Measurements from ENCODE around the gene MCU. TPM values are rescaled to one million over a fixed set of nuclear protein-coding genes. Genes with fewer than 3 reads are reported as not detected.

MCU gene
- total RNA-seq, 1 donor from 2014 or later: 31.8 TPM

DNA sequence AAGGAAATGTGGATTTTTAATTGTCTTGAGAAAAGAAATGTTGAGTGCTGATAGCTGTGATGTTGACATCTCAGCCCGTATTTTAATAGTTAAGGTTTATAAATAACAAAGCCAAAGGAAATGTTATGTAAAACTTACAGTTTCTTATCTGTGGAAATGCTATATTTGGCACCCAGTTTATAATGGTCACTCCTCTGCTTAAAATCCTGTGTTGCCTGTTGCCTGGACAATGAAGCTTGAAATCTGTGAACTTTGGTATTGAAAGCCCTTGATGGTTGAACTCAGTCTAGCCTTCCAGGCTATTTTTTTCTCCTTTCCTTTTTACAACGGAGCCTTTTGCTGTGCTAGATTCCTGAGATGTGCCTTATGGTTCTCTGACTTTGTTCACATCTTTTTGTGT lies 46.5 kb downstream of the MCU start:
- Histone ChIP-seq H3K27me3 (ENCODE audit: insufficient read depth, low read length) (no peaks in the 10 kb centered on the region), H3K9ac (ENCODE audit: low read length) (no peak overlapping the region), H3K4me1 (ENCODE audit: insufficient read depth, low read length) (peaks cover 3% of the 10 kb centered on the region), H4K20me1 (ENCODE audit: insufficient read depth, low read length) (peaks cover 52% of the 10 kb centered on the region), H3K4me3 (ENCODE audit: insufficient read depth, low read depth, low read length) (no peak overlapping the region), H3K27ac (ENCODE audit: low read depth, low read length) (no peak overlapping the region), H3K36me3 (ENCODE audit: insufficient read depth, low read length) (no peaks in the 10 kb centered on the region), H2AFZ (ENCODE audit: low read depth, low read length) (no peak overlapping the region), H3K79me2 (ENCODE audit: insufficient read depth, low read length) (peaks cover 78% of the 10 kb centered on the region), H3K9me3 (ENCODE audit: insufficient read depth, low read depth, low read length) (no peaks in the 10 kb centered on the region), H3K4me2 (ENCODE audit: low read length) (peak overlapping the region; percentile 23)
- H3K36me3 Mint-ChIP-seq (ENCODE audit: low read depth, unreplicated experiment): no peaks in the 10 kb centered on the region
- FAIRE-seq (peak; percentile 39), DNase-seq (ENCODE audit: low read depth) (no peak)
- no peaks in the 10 kb centered on the region for H3K27me3 Mint-ChIP-seq (ENCODE audit: low read depth, unreplicated experiment)
- H3K9me3 Mint-ChIP-seq (ENCODE audit: unreplicated experiment): no peaks in the 10 kb centered on the region
- peaks cover 22% of the 10 kb centered on the region for H3K4me1 Mint-ChIP-seq (ENCODE audit: low read depth, unreplicated experiment)
- no peak overlapping the region for H3K27ac Mint-ChIP-seq (ENCODE audit: unreplicated experiment)
- no peak for TF ChIP-seq EZH2 (IDR thresholded peaks at IDR 0.05; ENCODE audit: insufficient read depth, low read length)
- TF ChIP-seq CTCF (IDR thresholded peaks at IDR 0.05; ENCODE audit: insufficient read depth, low read depth, low read length): no peak
- H3K4me3 Mint-ChIP-seq (ENCODE audit: unreplicated experiment): no peak overlapping the region

GRCh38 chr10:72740528-72740927 lies 48.6 kb downstream of the MCU start:
- DNase-seq (ENCODE audit: low read depth) (peak; percentile 64), FAIRE-seq (no peak)
- H3K27me3 ChIP-seq (ENCODE audit: insufficient read depth, low read length): no peaks in the 10 kb centered on the region
- Mint-ChIP-seq H3K27me3 (ENCODE audit: low read depth, unreplicated experiment) (no peaks in the 10 kb centered on the region), H3K36me3 (ENCODE audit: low read depth, unreplicated experiment) (no peaks in the 10 kb centered on the region), H3K9me3 (ENCODE audit: unreplicated experiment) (no peaks in the 10 kb centered on the region), H3K4me1 (ENCODE audit: low read depth, unreplicated experiment) (peaks cover 22% of the 10 kb centered on the region), H3K27ac (ENCODE audit: unreplicated experiment) (no peak overlapping the region), H3K4me3 (ENCODE audit: unreplicated experiment) (no peak overlapping the region)
- TF ChIP-seq EZH2 (IDR thresholded peaks at IDR 0.05; ENCODE audit: insufficient read depth, low read length) (no peak), CTCF (IDR thresholded peaks at IDR 0.05; ENCODE audit: insufficient read depth, low read depth, low read length) (no peak)
- H3K36me3 ChIP-seq (ENCODE audit: insufficient read depth, low read length): no peaks in the 10 kb centered on the region
- H3K4me2 ChIP-seq (ENCODE audit: low read length): no peak overlapping the region
- no peak overlapping the region for H3K4me3 ChIP-seq (ENCODE audit: insufficient read depth, low read depth, low read length)
- no peaks in the 10 kb centered on the region for H3K9me3 ChIP-seq (ENCODE audit: insufficient read depth, low read depth, low read length)
- peaks cover 64% of the 10 kb centered on the region for H3K79me2 ChIP-seq (ENCODE audit: insufficient read depth, low read length)
- no peak overlapping the region for H3K27ac ChIP-seq (ENCODE audit: low read depth, low read length)
- no peak overlapping the region for H3K9ac ChIP-seq (ENCODE audit: low read length)
- peaks cover 60% of the 10 kb centered on the region for H4K20me1 ChIP-seq (ENCODE audit: insufficient read depth, low read length)
- peaks cover 3% of the 10 kb centered on the region for H3K4me1 ChIP-seq (ENCODE audit: insufficient read depth, low read length)
- H2AFZ ChIP-seq (ENCODE audit: low read depth, low read length): no peak overlapping the region

- H3K9ac ChIP-seq (ENCODE audit: low read length): no peak overlapping the region
- no peaks in the 10 kb centered on the region for H3K36me3 ChIP-seq (ENCODE audit: insufficient read depth, low read length)
- no peak overlapping the region for H3K4me3 Mint-ChIP-seq (ENCODE audit: unreplicated experiment)
- H3K4me1 ChIP-seq (ENCODE audit: insufficient read depth, low read length): peaks cover 3% of the 10 kb centered on the region
- H4K20me1 ChIP-seq (ENCODE audit: insufficient read depth, low read length): peaks cover 67% of the 10 kb centered on the region
- H3K36me3 Mint-ChIP-seq (ENCODE audit: low read depth, unreplicated experiment): no peaks in the 10 kb centered on the region
- TF ChIP-seq EZH2 (IDR thresholded peaks at IDR 0.05; ENCODE audit: insufficient read depth, low read length) (no peak), CTCF (IDR thresholded peaks at IDR 0.05; ENCODE audit: insufficient read depth, low read depth, low read length) (no peak)
- H3K9me3 ChIP-seq (ENCODE audit: insufficient read depth, low read depth, low read length): no peaks in the 10 kb centered on the region
- DNase-seq (ENCODE audit: low read depth) (no peak), FAIRE-seq (no peak)
- H2AFZ ChIP-seq (ENCODE audit: low read depth, low read length): no peak overlapping the region
- no peaks in the 10 kb centered on the region for H3K27me3 ChIP-seq (ENCODE audit: insufficient read depth, low read length)
- no peak overlapping the region for H3K27ac Mint-ChIP-seq (ENCODE audit: unreplicated experiment)
- no peaks in the 10 kb centered on the region for H3K9me3 Mint-ChIP-seq (ENCODE audit: unreplicated experiment)
- H3K27me3 Mint-ChIP-seq (ENCODE audit: low read depth, unreplicated experiment): no peaks in the 10 kb centered on the region
- no peak overlapping the region for H3K4me3 ChIP-seq (ENCODE audit: insufficient read depth, low read depth, low read length)
- H3K27ac ChIP-seq (ENCODE audit: low read depth, low read length): no peak overlapping the region
- H3K79me2 ChIP-seq (ENCODE audit: insufficient read depth, low read length): peaks cover 52% of the 10 kb centered on the region
- no peak overlapping the region for H3K4me2 ChIP-seq (ENCODE audit: low read length)
- H3K4me1 Mint-ChIP-seq (ENCODE audit: low read depth, unreplicated experiment): peaks cover 13% of the 10 kb centered on the region
These were observed 50.1 kb downstream of the MCU start for GRCh38 chr10:72742092-72742491.
